ENCODE data around the gene CD300H.

Gene CD300H

GRCh38 chr17:74567397-74567796 lies at the start of gene CD300H:
CD300H (minus strand) TSS chr17:74567509.
- no peak for DNase-seq

GRCh38 chr17:74616696-74617095 lies 49.4 kb upstream of the CD300H start:
- no peak for DNase-seq

GRCh38 chr17:74612046-74612445 lies 44.7 kb upstream of the CD300H start:
- no peak for DNase-seq

- no peak for DNase-seq
Observed at GRCh38 chr17:74610108-74610507, 42.8 kb upstream of the CD300H start.

GRCh38 chr17:74608511-74608910 lies 41.2 kb upstream of the CD300H start:
- DNase-seq = no peak

GRCh38 chr17:74607221-74607620 lies 39.9 kb upstream of the CD300H start:
- DNase-seq = no peak

- DNase-seq = no peak
Observed at GRCh38 chr17:74606050-74606449, 38.7 kb upstream of the CD300H start.

- no peak for DNase-seq
Observed at GRCh38 chr17:74605361-74605760, 38.1 kb upstream of the CD300H start.

- no peak for DNase-seq
Observed at GRCh38 chr17:74604761-74605160, 37.5 kb upstream of the CD300H start.

GRCh38 chr17:74604200-74604599 lies 36.9 kb upstream of the CD300H start:
- no peak for DNase-seq

- DNase-seq = no peak
Observed at GRCh38 chr17:74603746-74604145, 36.4 kb upstream of the CD300H start.

- DNase-seq = no peak
Observed at GRCh38 chr17:74603037-74603635, 35.8 kb upstream of the CD300H start.

GRCh38 chr17:74601944-74602572 lies 34.7 kb upstream of the CD300H start:
- no peak for DNase-seq

GRCh38 chr17:74599448-74599939 lies 32.2 kb upstream of the CD300H start:
- no peak for DNase-seq

GRCh38 chr17:74599023-74599399 lies 31.7 kb upstream of the CD300H start:
- no peak for DNase-seq

- no peak for DNase-seq
Observed at GRCh38 chr17:74598346-74599022, 31.2 kb upstream of the CD300H start.

GRCh38 chr17:74597069-74597790 lies 29.9 kb upstream of the CD300H start:
- DNase-seq = no peak

GRCh38 chr17:74595037-74595750 lies 27.9 kb upstream of the CD300H start:
- no peak for DNase-seq

- no peak for DNase-seq
Observed at GRCh38 chr17:74592087-74592990, 25.0 kb upstream of the CD300H start, which contains the start of gene CD300LD. CD300LD (minus strand) TSS chr17:74592283; CDS start chr17:74592202, 81 bp downstream.

- DNase-seq = no peak
Observed at GRCh38 chr17:74591503-74591902, 24.2 kb upstream of the CD300H start.

GRCh38 chr17:74585711-74586110 lies 18.4 kb upstream of the CD300H start:
- no peak for DNase-seq
